Activated T-helper 1 cell treated with anti-CD3 and anti-CD28 coated beads, Interleukin-12 subunit alpha, Interleukin-12 subunit beta, Interleukin-2, Interleukin-4 antibody, amounts not matched to agents 30 ng/mL and 10 ng/mL and 1 ng/mL, durations not matched to agents 14 hours and 24 hours and 36 hours (primary cell): ENCODE data around the gene PARN. TPM values are rescaled to one million over a fixed set of nuclear protein-coding genes. Genes with fewer than 3 reads are reported as not detected.
A peak's percentile ranks its signal among the peaks of the same experiment; 100 is the strongest.

Experiments
- DNase-seq: peaks from one replicate; pipeline ENCODE4 v3.0.0; 2021; ENCODE audit warnings: low spot score
- H3K27ac Mint-ChIP-seq: one replicate; pipeline ENCODE4 v1.8.0; 2021; ENCODE audit warnings: mild to moderate bottlenecking, mixed read lengths
- H3K27me3 Mint-ChIP-seq: one replicate; pipeline ENCODE4 v1.8.0; 2022; ENCODE audit warnings: mild to moderate bottlenecking, moderate library complexity, mixed read lengths; ENCODE audit not compliant: insufficient read depth
- H3K36me3 Mint-ChIP-seq: one replicate; pipeline ENCODE4 v1.8.0; 2021; ENCODE audit warnings: low read depth, mixed read lengths
- H3K4me1 Mint-ChIP-seq: one replicate; pipeline ENCODE4 v1.8.0; 2021; ENCODE audit warnings: low read depth, mixed read lengths
- H3K4me3 Mint-ChIP-seq: one replicate; pipeline ENCODE4 v1.8.0; 2021; ENCODE audit warnings: mild to moderate bottlenecking, moderate library complexity, mixed read lengths
- H3K9me3 Mint-ChIP-seq: one replicate; pipeline ENCODE4 v1.8.0; 2021; ENCODE audit warnings: mixed read lengths
- intact Hi-C: fragments of 100-400 bp; cut with micrococcal nuclease; formaldehyde crosslinking; loops from one replicate; pipeline ENCODE4 v1.15.1; 2024
- total RNA-seq: library from RNA; stranded (reverse); gene quantifications from 2 replicates; pipeline ENCODE4 v1.2.3, GENCODE V29; 2022

The PARN gene
- total RNA-seq, 1 donor from 2014 or later, result 55.4 TPM

- Mint-ChIP-seq H3K4me1 (peaks cover 5% of the 10 kb centered on the region), H3K4me3 (no peak overlapping the region), H3K36me3 (peaks cover 5% of the 10 kb centered on the region), H3K27ac (peak overlapping the region; percentile 7), H3K9me3 (no peaks in the 10 kb centered on the region), H3K27me3 (no peaks in the 10 kb centered on the region)
- intact Hi-C loops, result loop anchor here (2.0 kb wide), 1 partner anchor 227 kb away; no protein-coding TSS in a partner anchor
- DNase-seq, result no peak
Measured at GRCh38 chr16:14527411-14528044, 102.5 kb downstream of the PARN start.

DNA sequence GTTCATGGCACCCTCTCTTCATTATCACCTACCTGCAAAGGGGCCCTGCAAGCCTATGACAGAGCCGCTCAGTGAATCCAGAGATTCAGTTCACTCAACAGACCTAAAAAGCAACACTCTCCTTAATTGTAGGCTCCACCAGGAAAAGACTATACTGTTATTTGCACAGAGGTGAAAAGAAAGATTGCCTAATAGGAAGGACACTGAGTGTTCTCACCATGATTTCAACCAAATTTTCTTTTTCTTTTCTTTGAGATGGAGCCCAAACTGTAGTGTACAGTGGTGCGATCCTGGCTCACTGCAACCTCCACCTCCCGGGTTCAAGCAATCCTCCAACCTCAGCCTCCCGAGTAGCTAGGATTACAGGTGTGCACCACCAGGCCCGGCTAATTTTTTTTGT, 104.5 kb downstream of the PARN start:
- H3K4me3 Mint-ChIP-seq, result no peak overlapping the region
- no peaks in the 10 kb centered on the region for H3K27me3 Mint-ChIP-seq
- peaks cover 10% of the 10 kb centered on the region for H3K4me1 Mint-ChIP-seq
- no peak for DNase-seq
- no peaks in the 10 kb centered on the region for H3K9me3 Mint-ChIP-seq
- intact Hi-C loops, result no loop called here
- H3K36me3 Mint-ChIP-seq, result peaks cover 5% of the 10 kb centered on the region
- H3K27ac Mint-ChIP-seq, result no peak overlapping the region

GRCh38 chr16:14524979-14525378, 105.1 kb downstream of the PARN start:
- no peak for DNase-seq
- Mint-ChIP-seq H3K27ac (no peak overlapping the region), H3K36me3 (peaks cover 5% of the 10 kb centered on the region), H3K27me3 (no peaks in the 10 kb centered on the region), H3K4me1 (peaks cover 10% of the 10 kb centered on the region), H3K9me3 (no peaks in the 10 kb centered on the region), H3K4me3 (no peak overlapping the region)
- intact Hi-C loops, result no loop called here

GRCh38 chr16:14523632-14524031, 106.4 kb downstream of the PARN start:
- no peak for DNase-seq
- no peaks in the 10 kb centered on the region for H3K36me3 Mint-ChIP-seq
- H3K27ac Mint-ChIP-seq, result no peak overlapping the region
- H3K9me3 Mint-ChIP-seq, result no peaks in the 10 kb centered on the region
- H3K4me3 Mint-ChIP-seq, result no peak overlapping the region
- H3K27me3 Mint-ChIP-seq, result no peaks in the 10 kb centered on the region
- intact Hi-C loops, result no loop called here
- peaks cover 5% of the 10 kb centered on the region for H3K4me1 Mint-ChIP-seq

GRCh38 chr16:14522671-14523070, 107.4 kb downstream of the PARN start:
- intact Hi-C loops, result no loop called here
- DNase-seq, result no peak
- Mint-ChIP-seq H3K36me3 (no peaks in the 10 kb centered on the region), H3K4me3 (no peak overlapping the region), H3K9me3 (no peaks in the 10 kb centered on the region), H3K27ac (no peak overlapping the region), H3K27me3 (no peaks in the 10 kb centered on the region), H3K4me1 (peaks cover 5% of the 10 kb centered on the region)

DNA sequence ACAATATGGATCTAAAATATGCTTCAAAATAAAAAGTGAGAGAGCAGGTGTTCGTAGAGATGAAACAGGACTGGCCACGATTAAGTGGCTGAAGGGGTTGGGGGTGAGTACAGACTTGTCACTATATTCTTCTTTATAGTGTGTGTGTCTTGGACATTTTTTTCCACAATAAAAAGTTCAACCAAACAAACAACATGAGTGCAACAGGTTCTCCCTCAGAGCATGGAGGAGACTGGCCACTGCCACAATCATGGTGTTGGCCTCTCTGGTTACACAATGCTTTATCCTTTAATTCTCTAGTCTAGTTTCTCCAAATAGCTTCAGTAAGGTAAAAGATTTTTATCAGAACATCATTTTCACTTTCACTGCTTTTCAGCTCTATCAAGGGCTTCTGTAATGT, 109.3 kb downstream of the PARN start:
- Mint-ChIP-seq H3K36me3 (no peaks in the 10 kb centered on the region), H3K4me1 (peaks cover 5% of the 10 kb centered on the region), H3K27me3 (no peaks in the 10 kb centered on the region), H3K9me3 (no peaks in the 10 kb centered on the region), H3K27ac (no peak overlapping the region), H3K4me3 (no peak overlapping the region)
- intact Hi-C loops, result no loop called here
- no peak for DNase-seq

GRCh38 chr16:14514967-14515366, 115.1 kb downstream of the PARN start:
- Mint-ChIP-seq H3K9me3 (no peaks in the 10 kb centered on the region), H3K36me3 (peaks cover 2% of the 10 kb centered on the region), H3K27me3 (no peaks in the 10 kb centered on the region), H3K4me3 (no peak overlapping the region), H3K4me1 (no peaks in the 10 kb centered on the region), H3K27ac (no peak overlapping the region)
- intact Hi-C loops, result no loop called here
- no peak for DNase-seq

GRCh38 chr16:14513389-14514107, 116.5 kb downstream of the PARN start:
- no peak for DNase-seq
- H3K27me3 Mint-ChIP-seq, result no peaks in the 10 kb centered on the region
- no peak overlapping the region for H3K27ac Mint-ChIP-seq
- peaks cover 2% of the 10 kb centered on the region for H3K36me3 Mint-ChIP-seq
- H3K4me3 Mint-ChIP-seq, result no peak overlapping the region
- H3K9me3 Mint-ChIP-seq, result no peaks in the 10 kb centered on the region
- intact Hi-C loops, result no loop called here
- H3K4me1 Mint-ChIP-seq, result no peaks in the 10 kb centered on the region

GRCh38 chr16:14511800-14512135, 118.3 kb downstream of the PARN start:
- Mint-ChIP-seq H3K36me3 (peaks cover 2% of the 10 kb centered on the region), H3K27me3 (no peaks in the 10 kb centered on the region)
- DNase-seq, result no peak

GRCh38 chr16:14510939-14511799, 118.9 kb downstream of the PARN start:
- Mint-ChIP-seq H3K9me3 (no peaks in the 10 kb centered on the region), H3K36me3 (peaks cover 2% of the 10 kb centered on the region), H3K4me1 (no peaks in the 10 kb centered on the region), H3K27ac (no peak overlapping the region), H3K4me3 (no peak overlapping the region), H3K27me3 (no peaks in the 10 kb centered on the region)
- intact Hi-C loops, result no loop called here
- no peak for DNase-seq

More at GRCh38 chr16:14511800-14512135, 118.3 kb downstream of the PARN start:
- Mint-ChIP-seq H3K4me3 (no peak overlapping the region), H3K27ac (no peak overlapping the region), H3K9me3 (no peaks in the 10 kb centered on the region), H3K4me1 (no peaks in the 10 kb centered on the region)
- intact Hi-C loops, result no loop called here

- intact Hi-C loops, result no loop called here
- peaks cover 2% of the 10 kb centered on the region for H3K36me3 Mint-ChIP-seq
- DNase-seq, result no peak
- H3K27me3 Mint-ChIP-seq, result no peaks in the 10 kb centered on the region
- no peak overlapping the region for H3K4me3 Mint-ChIP-seq
- no peak overlapping the region for H3K27ac Mint-ChIP-seq
- H3K9me3 Mint-ChIP-seq, result no peaks in the 10 kb centered on the region
- H3K4me1 Mint-ChIP-seq, result no peaks in the 10 kb centered on the region
Measured at GRCh38 chr16:14510581-14510938, 119.5 kb downstream of the PARN start.

DNA sequence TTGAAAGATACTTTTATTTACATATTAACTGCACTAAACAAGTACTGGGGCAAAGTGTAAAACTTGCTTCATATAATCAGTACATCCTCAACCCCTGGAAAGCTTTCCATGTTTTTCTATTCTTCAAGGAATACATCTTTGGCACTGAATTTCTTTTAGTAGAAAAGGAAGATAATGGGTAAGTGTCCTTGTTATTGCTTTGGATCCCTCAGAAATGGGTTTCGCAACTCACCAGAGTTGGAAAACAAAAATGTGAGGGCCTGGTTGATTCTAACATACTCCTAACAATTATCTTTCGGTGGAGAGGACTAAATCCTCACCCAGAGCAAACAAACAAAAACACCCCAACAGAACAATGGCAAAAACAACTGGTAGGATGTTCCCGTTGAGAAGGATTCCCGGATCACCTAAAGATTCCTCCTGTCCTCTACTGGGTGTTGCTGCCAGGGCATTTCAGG, 120.4 kb downstream of the PARN start:
- intact Hi-C loops, result no loop called here
- peaks cover 2% of the 10 kb centered on the region for H3K36me3 Mint-ChIP-seq
- H3K4me3 Mint-ChIP-seq, result no peak overlapping the region
- no peaks in the 10 kb centered on the region for H3K27me3 Mint-ChIP-seq
- no peaks in the 10 kb centered on the region for H3K4me1 Mint-ChIP-seq
- no peak overlapping the region for H3K27ac Mint-ChIP-seq
- no peaks in the 10 kb centered on the region for H3K9me3 Mint-ChIP-seq
- DNase-seq, result no peak

DNA sequence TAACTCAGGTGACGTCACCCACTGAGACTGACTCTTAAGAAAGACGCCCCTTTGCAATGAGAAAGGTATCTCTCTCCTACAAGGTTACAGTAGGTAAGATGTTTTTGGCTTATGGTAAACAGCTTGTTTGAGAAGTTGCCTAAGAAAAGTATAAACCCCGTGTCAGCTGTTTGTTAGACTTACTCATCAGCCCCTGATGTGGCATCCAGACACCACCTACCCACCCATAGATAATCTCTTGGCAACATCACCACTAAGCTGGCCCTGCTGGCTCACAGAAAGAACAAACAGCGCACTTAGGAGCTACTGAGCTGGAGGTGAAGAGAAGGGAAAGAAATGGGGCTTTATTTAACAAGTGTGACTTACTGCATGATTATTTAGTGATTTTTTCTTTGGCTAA, 121.0 kb downstream of the PARN start:
- Mint-ChIP-seq H3K27ac (no peak overlapping the region), H3K9me3 (no peaks in the 10 kb centered on the region), H3K4me3 (no peak overlapping the region), H3K27me3 (no peaks in the 10 kb centered on the region), H3K4me1 (no peaks in the 10 kb centered on the region), H3K36me3 (peaks cover 2% of the 10 kb centered on the region)
- intact Hi-C loops, result no loop called here
- no peak for DNase-seq
